ENCODE data around the gene PPP2R2B. TPM values are rescaled to one million over a fixed set of nuclear protein-coding genes. Genes with fewer than 3 reads are reported as not detected.
"Not testable (repeated sequence)": the region's sequence is repeated elsewhere in the genome, so short reads cannot be mapped to it uniquely, and the experiment has no call there.

PPP2R2B gene
- total and polyA plus RNA-seq, 12 donors, result 0.35 to 11.7 (median 4.7) TPM

DNA sequence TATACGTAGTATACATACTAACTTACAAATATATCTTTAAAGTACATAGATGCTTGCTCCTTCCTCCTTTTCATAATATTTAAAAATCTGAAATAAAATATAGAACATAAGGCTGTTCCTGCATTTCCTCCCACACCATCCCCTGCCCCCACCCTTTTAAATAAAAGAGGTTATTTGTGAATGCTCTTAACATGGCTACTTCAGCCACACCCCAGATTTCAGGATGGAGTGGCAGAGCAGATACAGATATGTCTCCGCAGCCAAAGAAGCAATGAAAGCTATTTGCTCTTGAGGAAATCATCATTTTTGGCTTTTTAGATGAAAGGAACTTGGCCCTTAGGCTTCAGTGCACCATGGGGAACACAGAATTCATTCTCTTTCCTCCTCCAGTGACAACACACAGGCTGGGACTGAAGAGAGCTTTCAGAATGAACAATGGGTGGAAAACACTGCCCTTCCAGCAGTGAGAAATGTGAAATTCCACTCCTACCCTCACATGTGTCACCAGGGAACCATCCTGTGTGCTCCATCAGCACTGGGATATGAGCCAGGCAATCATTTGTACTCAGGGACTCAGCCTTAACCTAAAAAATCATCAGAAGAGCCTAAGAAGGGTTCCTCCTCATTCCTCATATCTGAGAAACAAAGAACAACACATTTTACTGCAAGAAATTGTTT, 134.3 kb downstream of the PPP2R2B start:
- TF ChIP-seq POLR2A (IDR thresholded peaks at IDR 0.05), result no peak
- TF ChIP-seq CTCF (IDR thresholded peaks at IDR 0.05), result no peak
- no peak overlapping the region for H3K4me3 ChIP-seq
- peaks cover 4 to 19% of the 10 kb centered on the region in 2 donors for H3K4me1 ChIP-seq (replicated peaks in 1 of 2)
- H3K9me3 ChIP-seq (replicated peaks in 1 of 3), result no peaks in the 10 kb centered on the region
- peak overlapping the region; percentile 4 to 58 (median 24) for H3K27ac ChIP-seq
- WGBS, 4 donors, result 72 to 81% (median 77%) methylated on average over 2 of the region's 2 CpGs
- peak; percentile 39 to 67 (median 55) for DNase-seq
- no peaks in the 10 kb centered on the region for H3K27me3 ChIP-seq
- no peaks in the 10 kb centered on the region for H3K36me3 ChIP-seq (replicated peaks in 1 of 2)
- intact Hi-C loops (cut with DNase I), result no loop called here

DNA sequence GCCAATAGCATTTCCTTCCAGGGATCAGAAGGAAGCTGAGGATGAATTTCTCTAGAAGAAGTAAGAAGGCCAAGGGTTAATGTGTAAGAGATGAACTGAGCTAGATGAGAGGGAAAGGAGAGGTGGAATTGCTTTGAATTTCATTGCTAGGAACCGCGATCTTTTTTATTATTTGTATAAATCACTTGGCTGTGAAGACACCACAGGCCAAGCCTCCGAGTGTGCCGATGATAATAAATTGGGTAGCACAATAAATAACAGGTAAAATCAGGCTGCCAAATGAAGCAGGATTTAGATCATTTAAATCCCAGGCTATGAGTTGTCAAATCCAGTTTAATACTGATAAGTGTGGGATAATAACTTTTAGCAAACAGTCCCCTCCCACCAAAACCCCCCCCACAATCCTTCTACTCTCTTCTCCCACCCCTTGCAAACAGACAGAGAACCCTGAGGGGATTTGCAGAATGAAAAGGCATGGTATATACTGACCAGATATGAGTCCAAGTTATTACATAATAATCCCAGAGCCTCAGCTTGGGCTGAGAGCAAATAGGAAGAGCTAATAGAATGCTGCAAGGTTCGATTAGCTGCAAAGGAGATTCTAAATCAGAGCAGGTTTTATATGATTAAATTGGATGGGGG, 143.5 kb downstream of the PPP2R2B start:
- no peak for TF ChIP-seq POLR2A (IDR thresholded peaks at IDR 0.05)
- no peak for TF ChIP-seq CTCF (IDR thresholded peaks at IDR 0.05)
- intact Hi-C loops (cut with DNase I), result no loop called here
- H3K4me1 ChIP-seq (replicated peaks in 1 of 2), result peaks cover 12 to 19% of the 10 kb centered on the region in 2 donors
- no peak overlapping the region for H3K4me3 ChIP-seq
- no peaks in the 10 kb centered on the region for H3K27me3 ChIP-seq
- DNase-seq, result no peak
- WGBS, 4 donors, result 81 to 86% (median 83%) methylated on average over 5 of the region's 5 CpGs
- no peaks in the 10 kb centered on the region for H3K36me3 ChIP-seq (replicated peaks in 1 of 2)
- no peak overlapping the region for H3K27ac ChIP-seq
- H3K9me3 ChIP-seq (replicated peaks in 1 of 3), result no peaks in the 10 kb centered on the region

DNA sequence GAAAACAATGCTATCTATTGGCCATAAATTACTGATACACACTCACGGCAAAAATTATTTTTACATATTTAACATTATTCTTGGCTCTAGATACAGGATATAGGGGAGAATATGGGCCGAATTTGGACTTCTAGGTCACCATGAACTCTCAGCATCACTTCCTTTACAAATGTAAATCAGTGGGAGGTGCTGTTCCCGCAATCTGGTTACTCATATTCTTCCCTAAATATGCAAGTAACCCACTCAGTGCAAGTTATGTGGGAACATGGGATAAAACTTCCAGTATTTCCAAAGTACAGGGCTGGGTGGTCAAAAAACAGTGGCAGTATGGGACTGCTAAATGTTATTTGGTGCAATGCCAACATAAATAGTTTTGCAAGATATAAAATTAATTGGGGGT, 145.6 kb downstream of the PPP2R2B start:
- Histone ChIP-seq H3K4me1 (replicated peaks in 1 of 2) (peaks cover 12 to 19% of the 10 kb centered on the region in 2 donors), H3K27ac (peak overlapping the region in 2 of 5 donors; percentile 15 to 44), H3K36me3 (replicated peaks in 1 of 2) (no peaks in the 10 kb centered on the region), H3K27me3 (no peaks in the 10 kb centered on the region), H3K4me3 (no peak overlapping the region), H3K9me3 (replicated peaks in 1 of 3) (no peaks in the 10 kb centered on the region)
- intact Hi-C loops (cut with DNase I), result no loop called here
- WGBS, 4 donors, result 66 to 82% (median 72%) methylated on average over 3 of the region's 3 CpGs
- no peak for DNase-seq
- no peak for TF ChIP-seq POLR2A (IDR thresholded peaks at IDR 0.05)

DNA sequence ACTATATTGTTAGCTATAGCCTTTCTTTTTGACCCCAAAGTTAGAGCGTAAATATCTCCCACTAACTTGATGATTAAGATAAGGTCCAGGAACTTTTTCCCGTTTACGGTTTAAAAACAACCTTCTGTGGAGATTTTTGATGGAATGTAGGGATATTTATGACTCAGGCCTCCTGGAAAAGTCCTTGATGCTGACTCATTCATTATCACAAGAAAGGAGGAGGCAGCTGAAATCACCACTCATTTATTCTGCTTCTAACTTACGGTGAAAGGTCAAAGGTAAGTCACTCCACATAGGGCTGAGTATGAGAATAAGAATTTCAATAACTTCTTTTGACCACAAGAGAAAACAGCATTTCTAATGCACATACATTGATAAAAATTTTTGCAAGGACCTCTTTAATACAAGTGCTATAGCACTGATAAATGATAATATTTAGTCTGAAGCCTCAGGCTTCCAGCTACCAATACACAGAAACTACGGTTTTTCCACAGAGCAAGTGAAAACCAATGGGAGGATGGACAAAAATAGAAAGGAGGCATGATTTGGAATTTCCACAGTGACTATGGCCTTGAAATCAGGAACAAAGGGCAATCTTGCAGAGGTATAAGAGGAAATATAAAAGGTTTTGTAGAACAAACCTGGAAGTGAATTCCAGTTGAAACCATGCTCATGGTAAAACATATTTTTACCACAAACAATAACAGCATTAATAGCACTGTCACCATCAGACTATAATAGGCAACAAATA, 146.5 kb downstream of the PPP2R2B start:
- WGBS, 4 donors, result 32 to 38% (median 35%) methylated on average over 5 of the region's 5 CpGs
- no peak overlapping the region for H3K4me3 ChIP-seq
- DNase-seq, result peak in 3 of 7 donors; percentile 27 to 45 (median 29)
- peak overlapping the region in 4 of 5 donors; percentile 7 to 67 (median 30) for H3K27ac ChIP-seq
- no peaks in the 10 kb centered on the region for H3K36me3 ChIP-seq (replicated peaks in 1 of 2)
- no peaks in the 10 kb centered on the region for H3K27me3 ChIP-seq
- H3K9me3 ChIP-seq (replicated peaks in 1 of 3), result no peaks in the 10 kb centered on the region
- peaks cover 12 to 19% of the 10 kb centered on the region in 2 donors for H3K4me1 ChIP-seq (replicated peaks in 1 of 2)
- TF ChIP-seq CTCF (IDR thresholded peaks at IDR 0.05) (no peak), POLR2A (IDR thresholded peaks at IDR 0.05) (no peak)
- intact Hi-C loops (cut with DNase I), result no loop called here

- H3K4me3 ChIP-seq; DNase-seq; H3K27ac ChIP-seq; H3K27me3 ChIP-seq; intact Hi-C loops (cut with DNase I); H3K9me3 ChIP-seq (replicated peaks in 1 of 3); H3K36me3 ChIP-seq (replicated peaks in 1 of 2): not testable (repeated sequence)
- H3K4me1 ChIP-seq (replicated peaks in 1 of 2), result peaks cover 12 to 19% of the 10 kb centered on the region in 2 donors
- 94 to 97% (median 96%) methylated on average over 3 of the region's 3 CpGs for WGBS, 4 donors
Measured at GRCh38 chr5:146728746-146729145, 149.8 kb downstream of the PPP2R2B start.
